ENCODE results near the gene SPATA16.
"Not testable (repeated sequence)": the region's sequence is repeated elsewhere in the genome, so short reads cannot be mapped to it uniquely, and the experiment has no call there.

SPATA16 gene

DNA sequence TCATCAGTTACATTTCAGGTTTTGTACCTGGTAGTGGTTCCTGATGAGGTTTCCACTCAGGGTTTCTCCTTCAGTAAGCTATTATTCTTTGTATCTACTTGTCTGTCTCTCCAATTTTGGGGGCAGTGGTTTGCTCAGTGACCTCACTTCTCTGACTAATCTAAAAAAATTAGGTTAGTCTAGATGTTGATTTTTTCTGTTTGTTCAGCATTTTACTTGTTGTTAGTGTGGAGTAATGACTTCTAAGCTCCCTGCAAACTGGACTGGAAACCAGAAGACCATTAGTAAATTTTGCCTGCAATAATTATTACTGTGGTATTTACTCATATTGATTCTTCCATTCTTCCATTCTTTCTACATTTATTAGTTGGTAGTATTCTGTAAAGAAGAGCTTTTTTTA is 139.4 kb downstream of the SPATA16 start:
- DNase-seq = no peak

GRCh38 chr3:173000553-173000952 is 140.5 kb downstream of the SPATA16 start:
- DNase-seq = no peak

GRCh38 chr3:172993412-172993811 is 147.6 kb downstream of the SPATA16 start:
- no peak for DNase-seq

DNA sequence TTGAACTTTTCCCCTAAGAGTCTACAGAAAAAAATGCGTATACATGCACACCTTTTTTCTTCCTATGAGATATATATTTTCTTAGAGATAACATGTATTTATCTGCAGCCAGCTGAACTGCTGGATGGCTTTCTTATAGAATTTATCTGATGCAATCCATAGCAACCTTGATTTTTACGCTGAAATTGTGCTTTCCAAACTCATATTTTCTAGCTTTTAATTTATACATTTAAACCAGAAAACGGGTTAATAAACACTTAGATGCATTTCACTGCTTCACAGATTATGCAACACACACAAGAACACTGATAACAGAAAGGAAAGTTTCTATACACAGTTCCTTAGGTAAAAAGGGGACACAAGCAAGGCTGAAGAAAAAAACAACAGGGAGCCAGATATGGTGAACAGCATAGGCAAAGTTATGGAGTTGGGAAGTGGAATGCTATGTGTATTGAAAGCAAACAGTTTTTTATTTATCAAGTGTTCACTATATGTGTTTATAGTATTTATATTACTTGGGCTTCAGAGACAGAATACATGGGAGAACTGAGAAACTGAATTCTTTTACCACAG is 149.5 kb downstream of the SPATA16 start:
- no peak for DNase-seq

- DNase-seq = no peak
Measured at GRCh38 chr3:172989373-172989772, 151.7 kb downstream of the SPATA16 start.

DNA sequence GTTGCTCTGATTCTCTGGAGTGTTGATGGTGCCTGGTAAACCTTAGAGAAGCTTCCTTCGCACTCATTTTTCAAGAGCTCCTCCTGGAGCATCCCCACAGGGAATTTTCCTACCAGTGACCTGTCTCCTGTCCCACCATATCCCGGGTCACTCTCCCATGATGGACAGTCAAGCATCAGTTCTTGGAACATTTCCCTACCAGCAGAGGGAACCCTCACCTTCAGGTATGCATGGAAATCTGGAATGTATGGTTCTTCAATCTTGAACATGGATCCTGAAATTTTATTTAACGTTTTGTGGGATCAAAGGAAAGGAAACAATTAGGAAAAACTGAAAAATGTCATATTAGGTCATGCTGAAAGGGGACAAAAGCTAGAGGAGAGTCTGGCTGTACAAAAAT is 153.8 kb downstream of the SPATA16 start:
- DNase-seq = no peak

DNA sequence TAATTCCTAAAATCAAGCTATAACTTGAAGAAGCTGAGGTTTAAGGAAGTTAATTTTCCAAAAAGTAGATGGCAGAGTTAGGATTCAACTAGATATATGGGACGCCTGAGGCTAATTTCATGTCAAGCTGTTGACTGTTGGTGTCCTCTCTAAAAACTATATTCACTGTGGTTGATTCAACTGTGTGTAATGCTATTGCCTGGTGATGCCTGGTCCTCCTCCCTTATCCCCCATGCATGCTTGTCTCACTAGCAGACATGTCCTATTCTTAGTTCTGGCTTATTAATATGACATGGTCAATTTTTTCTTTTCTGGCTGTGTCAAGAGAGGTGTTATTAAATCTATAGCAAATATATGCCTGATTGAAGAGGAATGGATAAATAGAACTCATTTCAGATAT is 156.1 kb downstream of the SPATA16 start:
- no peak for DNase-seq

DNA sequence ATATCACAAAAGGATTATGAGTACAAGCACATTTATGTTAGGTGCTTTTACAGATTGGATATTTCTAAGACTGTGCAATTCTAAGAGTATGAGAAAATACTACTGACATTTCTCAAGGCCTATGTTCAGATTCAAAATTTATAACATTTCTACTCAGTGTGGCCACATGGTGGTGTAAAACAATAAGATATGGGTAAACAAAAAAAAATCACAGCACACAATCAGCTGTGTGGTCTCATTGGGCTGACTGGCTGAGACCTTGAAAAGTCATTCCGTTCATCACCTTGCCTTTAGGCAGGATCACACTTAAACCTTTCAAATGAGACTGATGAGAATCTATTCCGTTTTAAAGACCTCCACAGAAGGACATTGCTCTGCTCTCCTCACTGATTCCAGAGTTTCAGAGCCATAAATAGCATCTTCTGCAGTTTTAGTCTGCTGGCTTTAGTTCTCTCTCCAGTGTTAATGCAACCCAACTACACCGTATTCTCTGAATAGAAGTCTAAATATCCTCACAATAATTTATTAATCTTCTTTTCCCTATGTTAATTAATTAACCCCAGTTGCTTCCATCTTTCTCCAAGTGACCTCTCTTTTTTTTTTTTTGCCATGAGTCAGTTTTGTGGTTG is 158.2 kb downstream of the SPATA16 start:
- DNase-seq = no peak

- DNase-seq = no peak
Measured at GRCh38 chr3:172981407-172981983, 159.5 kb downstream of the SPATA16 start.

GRCh38 chr3:172980849-172981248 is 160.2 kb downstream of the SPATA16 start:
- no peak for DNase-seq

GRCh38 chr3:172977696-172978095 is 163.3 kb downstream of the SPATA16 start:
- DNase-seq = no peak

- DNase-seq = no peak
Measured at GRCh38 chr3:172974969-172975368, 166.1 kb downstream of the SPATA16 start.

DNA sequence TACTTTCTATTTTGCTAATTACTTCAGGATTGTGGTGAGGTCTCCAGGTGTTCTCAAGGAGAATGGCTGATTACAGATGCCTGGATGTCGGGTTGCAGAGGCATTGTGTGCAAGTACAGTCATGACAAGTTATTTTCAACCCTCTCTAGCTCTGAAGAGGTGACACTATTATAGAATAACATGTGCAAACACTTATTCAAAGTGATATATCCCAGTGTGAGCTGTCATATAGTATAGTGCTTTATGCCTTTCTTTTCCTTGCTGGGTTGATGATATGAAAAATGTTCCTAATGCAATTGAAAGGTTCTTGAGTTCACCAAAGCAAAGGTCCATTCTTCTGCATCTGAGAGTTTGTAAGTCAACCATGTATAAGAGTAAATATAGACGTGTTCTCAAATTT is 167.2 kb downstream of the SPATA16 start:
- no peak for DNase-seq

GRCh38 chr3:172972717-172973116 is 168.3 kb downstream of the SPATA16 start:
- DNase-seq = no peak

- no peak for DNase-seq
Measured at GRCh38 chr3:172972067-172972466, 169.0 kb downstream of the SPATA16 start.

DNA sequence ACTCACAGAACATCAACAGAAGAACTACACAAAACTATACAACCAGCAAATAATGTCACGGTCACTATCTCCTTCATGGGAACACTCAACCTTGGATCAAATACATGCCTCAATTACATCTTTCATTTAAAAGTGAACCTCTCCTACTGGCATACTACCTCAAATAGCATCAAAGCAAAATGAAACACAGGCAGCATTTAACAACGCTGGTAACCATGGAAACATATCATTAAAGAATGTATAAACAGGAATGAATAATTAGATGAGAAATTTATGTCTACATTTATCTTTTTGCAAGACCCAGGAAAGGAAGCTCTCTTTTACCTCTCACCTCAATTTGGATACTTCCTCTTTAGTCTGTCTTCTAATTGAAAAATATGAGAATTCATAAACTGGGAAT is 172.4 kb downstream of the SPATA16 start:
- no peak for DNase-seq

GRCh38 chr3:172965256-172965655 is 175.8 kb downstream of the SPATA16 start:
- no peak for DNase-seq

DNA sequence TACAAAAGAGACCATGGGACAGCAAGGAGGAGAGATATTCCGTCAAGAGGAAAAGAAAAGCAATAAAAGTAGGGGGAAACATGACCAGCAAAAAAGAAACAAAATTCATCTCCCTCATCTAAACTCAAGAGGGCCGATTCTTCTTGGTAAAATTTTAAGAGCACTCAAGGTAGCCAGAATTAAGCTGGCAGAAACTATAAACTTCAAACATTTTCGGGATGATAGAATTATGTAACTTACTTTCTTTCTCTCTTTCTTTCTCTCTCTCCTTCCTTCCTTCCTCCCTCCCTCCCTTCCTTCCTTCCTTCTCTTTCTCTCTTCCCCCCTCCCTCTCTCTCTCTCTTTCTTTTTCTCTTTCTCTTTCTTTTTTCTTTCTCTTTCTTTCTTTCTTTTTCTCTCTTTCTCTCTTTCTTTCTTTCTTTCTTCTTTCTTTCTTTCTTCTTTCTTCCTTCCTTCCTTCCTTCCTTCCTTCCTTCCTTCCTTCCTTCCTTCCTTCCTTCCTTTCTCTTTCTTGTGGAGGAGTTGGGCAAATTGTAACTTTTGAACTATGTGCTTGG is 180.3 kb downstream of the SPATA16 start:
- not testable (repeated sequence) for DNase-seq

DNA sequence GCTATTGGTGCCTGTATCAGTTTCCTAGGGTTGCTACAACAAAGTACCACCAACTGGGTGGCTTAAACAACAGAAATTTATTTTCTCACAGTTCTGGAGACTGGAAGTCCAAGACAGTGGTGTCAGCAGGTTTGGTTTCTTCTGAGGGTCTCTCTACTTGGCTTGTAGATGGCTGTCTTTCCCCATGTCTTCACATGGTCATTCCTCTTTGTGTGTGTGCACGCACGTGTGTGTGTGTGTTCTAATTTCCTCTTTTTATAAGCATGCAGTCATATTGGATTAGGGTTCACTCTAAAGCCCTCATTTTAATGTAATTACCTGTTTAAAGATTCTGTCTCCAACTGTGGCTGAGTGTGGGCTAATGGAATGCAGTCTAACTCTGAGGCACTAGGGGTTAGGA is 182.5 kb downstream of the SPATA16 start:
- DNase-seq = no peak

GRCh38 chr3:172953571-172953970 is 187.5 kb downstream of the SPATA16 start:
- DNase-seq = no peak

DNA sequence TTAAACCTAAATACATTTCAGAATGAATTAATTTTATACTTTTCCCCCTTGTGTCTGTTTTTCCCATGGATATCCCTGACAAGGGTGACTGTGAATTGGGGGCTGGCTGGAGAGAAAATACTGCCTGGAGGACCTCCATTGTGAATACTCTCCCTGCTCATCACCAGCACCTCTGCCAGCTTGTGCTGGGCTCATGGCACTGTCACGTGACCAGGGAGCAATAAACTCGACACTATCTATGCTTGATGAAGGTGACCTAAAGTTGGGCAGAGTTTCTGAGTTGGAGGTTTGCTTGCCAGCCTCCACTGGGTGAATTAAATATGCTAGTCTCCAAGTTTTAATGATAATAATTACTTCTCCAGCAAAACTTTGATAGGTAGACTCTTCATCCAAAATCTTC is 189.5 kb downstream of the SPATA16 start:
- no peak for DNase-seq

DNA sequence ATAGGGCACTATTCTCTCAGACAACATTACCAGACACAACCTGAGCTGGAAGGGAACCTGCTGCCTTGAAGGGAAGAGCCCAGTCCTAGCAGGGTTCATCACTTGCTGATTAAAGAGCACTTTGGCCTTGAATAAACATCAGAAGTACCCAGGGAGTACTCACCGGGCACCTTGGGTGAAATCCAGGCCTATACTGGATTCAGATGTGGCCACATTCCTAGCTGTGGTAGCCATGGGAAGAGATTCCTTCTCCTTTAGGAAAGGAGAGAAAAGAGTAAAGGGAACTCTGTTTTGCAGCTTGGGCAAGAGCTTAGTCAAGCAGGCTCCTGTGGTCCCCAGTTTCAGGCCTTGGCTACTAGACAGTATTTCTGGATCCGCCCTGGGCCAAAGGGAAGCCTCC is 195.0 kb downstream of the SPATA16 start:
- no peak for DNase-seq

GRCh38 chr3:172939651-172940293 is 201.3 kb downstream of the SPATA16 start:
- DNase-seq = no peak

GRCh38 chr3:172938788-172939187 is 202.2 kb downstream of the SPATA16 start:
- no peak for DNase-seq

All from effector CD4-positive, alpha-beta T cell (primary cell).